Renal cortical epithelial cell (primary cell): ENCODE results near the gene BRSK1. TPM values are rescaled to one million over a fixed set of nuclear protein-coding genes. Genes with fewer than 3 reads are reported as not detected.

ENCODE experiments used
- DNase-seq: peaks from one replicate; pipeline ENCODE4 v3.0.0-alpha.2; 2011; ENCODE audit warnings: low read depth
- total RNA-seq: library from RNA; depleted of rRNA; stranded (reverse); fragments of >200 nt; gene quantifications from 2 replicates; pipeline ENCODE4 v1.2.3, GENCODE V29; 2014

BRSK1 gene
- 0.52 and 4.5 TPM in 2 replicates for total RNA-seq

DNA sequence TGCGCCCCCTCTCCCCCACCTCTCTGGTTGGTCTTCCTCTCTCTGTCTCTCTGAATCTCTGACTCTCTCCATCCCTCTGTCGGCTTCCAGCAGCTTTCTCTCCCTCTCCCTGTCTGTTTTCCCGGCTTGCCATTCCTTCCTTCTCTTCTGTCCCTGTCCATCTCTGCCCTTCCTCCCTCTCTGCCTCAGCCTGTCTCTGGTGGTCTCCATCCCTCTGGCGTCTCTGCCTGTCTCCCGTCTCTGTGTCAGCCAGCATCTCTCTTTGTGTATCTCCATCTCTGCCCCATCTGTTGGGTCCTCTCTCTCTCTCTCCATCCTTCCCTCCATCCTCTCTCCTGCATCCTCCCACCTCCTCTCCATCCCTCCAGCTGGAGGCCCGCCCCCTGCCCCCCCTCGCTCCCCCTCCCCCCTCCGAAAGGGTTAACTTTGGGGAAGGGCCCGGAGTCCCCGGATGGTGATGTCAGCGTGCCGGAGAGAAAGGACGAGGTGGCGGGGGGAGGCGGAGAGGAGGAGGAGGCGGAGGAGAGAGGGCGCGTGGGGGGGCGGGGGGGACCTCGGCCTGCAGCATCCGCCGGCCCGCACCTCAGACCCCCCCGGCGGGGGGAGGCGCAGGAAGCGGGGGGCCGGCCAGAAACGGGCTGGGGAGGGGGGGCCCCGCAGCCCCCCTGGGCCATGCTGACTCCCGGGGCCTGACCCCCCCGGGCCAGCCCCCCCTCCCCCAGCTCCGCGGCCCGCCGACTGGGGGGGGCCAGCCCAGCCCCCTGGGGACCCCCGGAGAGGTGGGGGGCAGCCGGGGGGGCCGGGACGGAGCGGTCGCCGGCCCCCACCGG is at the start of gene BRSK1:
TSS of gene BRSK1 (plus strand) at position 450 of the 830 bp plus-strand sequence. CDS start 446 bp downstream, outside the sequence.
- DNase-seq = no peak

DNA sequence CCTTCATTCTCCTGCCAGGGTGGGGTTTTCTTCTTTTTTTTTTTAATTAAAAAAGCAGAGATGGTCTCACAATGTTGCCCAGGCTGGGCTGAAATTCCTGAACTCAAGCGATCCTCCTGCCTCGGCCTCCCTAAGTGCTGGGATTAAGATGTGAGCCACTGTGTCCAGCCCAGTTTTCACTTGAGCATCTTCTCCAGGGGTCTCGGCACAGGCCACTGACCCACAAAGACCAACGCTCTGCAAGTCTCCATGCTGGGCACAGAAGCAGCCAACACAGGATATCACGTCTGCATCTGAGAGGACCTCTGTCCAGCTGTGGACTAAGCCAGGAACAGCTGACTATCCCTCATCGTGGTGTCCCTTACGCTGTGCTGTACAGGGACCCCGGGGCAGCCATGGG is 45.8 kb upstream of the BRSK1 start:
- no peak for DNase-seq

DNA sequence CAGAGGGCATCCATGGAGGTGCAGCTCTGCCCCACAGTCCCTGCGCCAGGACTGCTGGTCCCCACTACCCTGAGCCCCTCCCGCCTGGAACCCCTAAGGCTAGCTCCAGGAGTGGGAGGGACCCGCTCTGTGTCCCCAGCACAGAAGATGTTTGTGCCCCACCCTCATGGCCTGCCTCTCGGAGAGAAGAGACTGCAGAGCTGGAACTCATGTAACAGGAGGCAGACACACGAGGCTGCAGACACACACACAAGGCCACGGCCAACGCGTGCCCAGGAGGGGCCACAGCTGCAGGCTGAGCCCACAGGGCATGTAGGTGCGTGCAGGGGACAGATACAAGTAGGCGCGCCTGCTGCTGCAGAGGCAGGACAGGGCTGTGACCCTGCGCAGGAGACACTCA is 44.8 kb upstream of the BRSK1 start:
- no peak for DNase-seq

DNA sequence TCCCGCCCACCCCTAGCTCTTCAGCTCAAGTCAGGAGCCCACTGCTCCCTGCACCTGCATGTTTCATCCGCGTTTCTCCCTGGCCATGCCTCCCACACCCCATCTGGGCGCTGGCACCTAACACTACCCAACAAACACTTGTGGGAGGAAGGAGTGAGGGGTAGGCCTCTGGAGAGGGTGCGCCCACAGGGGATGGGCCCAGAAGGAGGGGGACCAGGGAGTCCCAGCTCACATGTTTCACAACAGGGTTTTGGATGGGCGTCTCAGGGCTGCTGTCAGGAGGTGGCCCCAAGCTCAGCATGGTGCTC is 43.1 kb upstream of the BRSK1 start:
- DNase-seq = no peak

DNA sequence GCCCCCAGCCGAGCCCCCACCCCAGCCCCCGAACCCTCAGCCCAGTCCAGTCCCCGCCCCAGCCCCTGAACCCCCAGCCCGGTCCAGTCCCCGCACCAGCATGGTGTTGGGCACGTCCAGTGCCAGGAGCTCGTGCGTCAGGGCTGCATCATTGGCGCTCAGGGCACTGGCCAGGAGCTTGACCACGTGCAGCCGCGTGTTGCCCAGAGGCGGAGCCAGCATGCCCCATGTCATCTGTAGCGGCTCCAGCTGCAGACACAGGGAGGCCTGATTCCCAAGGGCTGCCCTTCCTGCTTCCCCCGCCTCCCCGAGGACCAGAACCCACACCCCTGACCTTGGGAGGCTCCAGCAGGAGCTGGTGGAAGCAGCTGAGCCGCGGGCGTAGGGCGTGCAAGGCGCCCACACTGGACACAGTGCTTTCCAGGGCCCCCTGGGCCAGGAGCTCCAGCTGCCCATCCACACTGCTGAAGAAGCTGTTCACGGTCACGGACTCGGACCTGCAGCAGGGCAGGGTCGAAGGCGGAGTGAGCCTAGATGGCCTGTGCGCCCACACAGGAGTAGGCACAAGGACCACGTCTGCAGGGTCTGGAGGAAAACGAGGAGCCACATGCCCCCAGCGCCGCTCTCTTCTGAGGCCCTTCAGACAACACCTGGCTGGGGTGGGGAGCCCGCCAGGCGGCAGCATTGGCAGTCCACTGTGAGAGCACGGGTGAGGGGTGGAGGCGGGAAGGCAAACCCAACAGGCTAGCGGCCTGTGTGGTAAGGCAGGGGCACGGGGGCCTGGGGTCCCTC is 42.5 kb upstream of the BRSK1 start:
- no peak for DNase-seq

DNA sequence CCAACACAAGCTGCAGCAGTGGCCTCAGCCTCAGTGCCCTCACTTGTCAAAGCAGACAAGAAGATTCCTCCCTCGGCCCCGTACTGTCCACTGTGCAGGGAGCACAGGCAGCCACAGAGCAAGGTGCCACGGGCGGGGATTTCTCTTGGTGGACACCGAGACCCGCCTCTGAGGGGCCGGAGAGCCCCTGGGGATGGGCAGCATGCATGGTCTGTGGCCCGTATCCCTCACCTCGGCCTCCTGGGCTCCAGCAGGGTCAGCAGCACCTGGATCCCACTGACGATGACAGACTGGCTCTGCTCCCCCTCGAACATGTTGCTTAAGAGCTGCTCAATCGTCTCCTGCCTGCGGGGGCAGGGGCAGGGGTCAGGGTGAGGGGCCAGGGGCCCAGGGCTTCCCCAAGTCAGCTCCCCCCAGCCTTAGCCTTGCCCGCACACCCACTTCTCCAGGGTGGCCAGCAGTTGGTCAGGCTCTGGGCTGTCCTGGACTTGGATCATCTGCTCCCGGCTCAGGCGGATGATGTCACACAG is 41.8 kb upstream of the BRSK1 start:
- DNase-seq = no peak

DNA sequence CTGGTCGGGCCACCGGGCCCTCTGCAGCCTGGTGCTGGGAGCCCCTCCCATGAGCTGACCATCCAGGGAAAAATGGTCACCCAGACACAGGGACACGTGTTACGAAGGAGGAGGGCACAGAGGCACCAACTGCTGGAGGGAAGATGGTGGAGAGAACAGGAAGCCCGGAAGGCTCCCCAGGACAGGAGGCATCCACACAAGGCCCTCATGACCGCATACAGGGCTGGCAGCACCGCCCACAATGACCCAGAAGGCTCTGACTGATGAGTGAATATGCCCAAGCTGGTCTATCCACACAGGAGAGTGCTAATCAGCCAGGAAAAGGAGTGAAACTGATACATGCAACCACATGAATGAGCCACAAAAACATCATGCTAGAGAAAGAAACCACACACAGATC is 41.3 kb upstream of the BRSK1 start:
- no peak for DNase-seq

DNA sequence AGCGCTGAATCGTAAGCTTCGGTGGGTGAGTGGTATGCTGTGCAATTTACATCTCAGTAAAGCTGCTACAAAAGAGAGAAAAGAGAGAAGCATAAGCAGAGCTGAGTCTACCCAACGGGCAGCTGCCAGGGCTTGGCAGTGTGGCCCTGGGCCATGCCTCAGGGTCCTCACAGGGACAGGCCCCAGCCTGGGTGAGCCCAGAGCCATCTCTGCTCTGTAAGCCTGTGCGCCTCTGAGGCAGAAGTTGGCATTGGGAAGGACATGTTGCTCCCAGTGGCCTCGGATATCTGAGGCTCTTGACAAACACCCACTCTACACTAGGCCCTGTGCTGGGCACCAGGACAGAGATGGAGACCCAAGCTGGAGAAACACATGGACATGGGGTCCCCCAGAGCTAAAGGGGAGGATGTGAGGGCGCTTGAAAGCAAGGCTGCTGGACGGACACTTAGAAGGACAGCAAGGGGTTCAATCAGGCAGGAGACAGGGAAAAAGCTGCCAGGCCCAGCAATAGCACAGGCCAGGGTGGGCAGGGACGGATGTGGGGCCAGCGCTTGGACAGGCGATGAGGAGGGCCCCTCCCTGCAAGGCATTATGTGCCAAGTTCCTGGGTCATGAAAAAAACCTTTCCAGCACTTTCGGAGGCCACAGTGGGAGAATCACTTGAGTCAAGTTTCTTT is 39.7 kb upstream of the BRSK1 start:
- no peak for DNase-seq

DNA sequence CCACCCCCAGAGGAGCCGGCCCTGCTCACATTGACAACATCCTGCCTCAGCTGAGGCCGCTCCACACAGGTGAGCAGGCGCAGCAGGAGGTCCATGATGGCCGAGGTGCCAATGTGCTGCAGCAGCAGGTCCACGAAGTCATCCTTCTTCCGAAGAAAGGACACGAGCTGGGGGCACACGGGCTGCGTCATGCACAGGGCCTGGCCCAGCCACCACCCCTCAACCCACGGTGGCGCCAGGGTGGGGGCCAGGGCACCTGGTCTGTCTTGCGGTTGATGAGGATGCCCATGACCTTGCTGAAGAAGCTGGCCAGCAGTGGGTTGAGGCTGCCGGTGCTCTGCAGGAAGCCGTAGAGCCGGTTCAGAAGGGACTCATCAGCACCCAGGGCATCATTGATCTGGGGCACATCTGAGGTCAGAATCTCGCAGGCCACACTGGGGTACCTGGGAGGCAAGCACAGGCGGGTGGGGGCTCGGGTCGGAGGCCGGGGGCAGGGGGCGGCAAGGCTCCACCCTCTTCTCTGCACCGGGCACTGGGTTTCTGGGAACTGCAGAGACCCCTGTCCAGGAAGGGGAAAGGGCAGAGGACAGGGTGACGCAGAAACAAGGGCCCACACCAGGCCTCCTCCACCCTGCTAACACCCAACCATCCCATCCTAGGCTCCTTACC is 38.4 kb upstream of the BRSK1 start:
- no peak for DNase-seq

DNA sequence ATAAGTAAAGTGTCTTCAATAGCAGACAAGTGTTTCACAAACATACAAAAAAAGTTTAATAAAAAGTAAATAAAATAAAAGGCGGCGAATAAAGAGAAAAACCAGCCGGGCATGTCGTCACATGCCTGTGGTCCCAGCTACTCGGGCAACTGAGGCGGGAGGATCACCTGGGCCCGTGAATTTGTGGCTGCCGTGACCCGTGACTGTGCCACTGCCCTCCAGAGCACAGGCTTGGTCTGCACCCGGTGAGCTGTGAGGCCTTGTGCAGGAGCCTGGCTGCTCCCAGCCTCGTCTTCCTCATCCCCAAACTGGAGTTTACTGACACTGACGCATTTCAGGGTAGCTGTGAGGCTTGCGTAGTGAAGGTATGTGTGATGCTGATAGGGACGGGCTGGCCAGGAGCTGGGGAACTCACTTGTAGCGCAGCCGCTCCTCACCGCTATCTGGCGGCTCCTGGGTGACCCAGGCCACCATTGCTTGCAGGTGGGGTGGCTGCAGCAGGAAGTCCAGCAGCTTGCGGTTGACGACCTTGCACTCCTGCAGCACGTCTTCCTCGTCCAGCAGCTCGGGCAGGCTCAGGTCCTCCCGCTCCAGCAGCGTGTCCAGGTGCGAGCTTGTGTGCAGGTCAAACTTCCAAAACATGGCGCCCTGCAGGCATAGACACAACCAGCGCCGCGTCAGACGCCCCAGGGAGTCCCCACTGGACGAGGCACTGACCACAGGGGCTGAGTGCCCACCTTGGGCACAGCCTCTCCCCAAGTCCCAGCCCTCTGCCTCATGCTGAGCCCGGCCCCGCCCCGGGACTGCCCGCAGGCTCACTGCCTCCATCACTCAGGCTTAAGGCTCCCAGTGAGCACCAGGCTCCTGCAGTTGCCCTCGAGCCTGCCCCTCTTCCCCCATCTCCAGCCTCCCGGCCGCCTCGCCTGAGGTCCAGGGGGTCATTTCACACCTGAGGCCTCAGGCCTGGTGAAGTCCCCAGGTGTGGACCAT is 37.0 kb upstream of the BRSK1 start:
- DNase-seq = no peak

DNA sequence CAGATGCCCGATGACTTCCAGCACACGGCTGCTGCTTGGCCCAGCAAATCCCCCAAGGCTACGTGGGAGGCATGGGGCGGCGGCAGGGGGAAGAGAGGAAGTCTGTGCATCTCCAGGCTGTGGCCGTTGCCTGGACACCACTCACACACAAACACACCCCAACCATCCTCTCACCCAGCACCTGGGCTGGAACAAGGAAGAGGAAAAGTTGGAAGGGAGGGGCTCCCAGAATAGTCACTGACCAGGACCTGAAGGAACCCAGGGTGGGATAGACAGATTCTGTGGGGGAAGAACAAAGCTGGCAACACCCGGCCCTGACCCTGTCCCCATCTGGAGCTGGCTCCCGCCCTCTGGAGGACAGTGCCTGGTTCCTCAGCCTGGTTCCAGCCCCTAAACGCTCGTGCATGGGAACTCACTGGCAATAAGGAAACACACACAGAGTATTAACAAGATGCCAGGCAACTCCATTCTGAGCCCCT is 36.1 kb upstream of the BRSK1 start:
- DNase-seq = peak; percentile 37

DNA sequence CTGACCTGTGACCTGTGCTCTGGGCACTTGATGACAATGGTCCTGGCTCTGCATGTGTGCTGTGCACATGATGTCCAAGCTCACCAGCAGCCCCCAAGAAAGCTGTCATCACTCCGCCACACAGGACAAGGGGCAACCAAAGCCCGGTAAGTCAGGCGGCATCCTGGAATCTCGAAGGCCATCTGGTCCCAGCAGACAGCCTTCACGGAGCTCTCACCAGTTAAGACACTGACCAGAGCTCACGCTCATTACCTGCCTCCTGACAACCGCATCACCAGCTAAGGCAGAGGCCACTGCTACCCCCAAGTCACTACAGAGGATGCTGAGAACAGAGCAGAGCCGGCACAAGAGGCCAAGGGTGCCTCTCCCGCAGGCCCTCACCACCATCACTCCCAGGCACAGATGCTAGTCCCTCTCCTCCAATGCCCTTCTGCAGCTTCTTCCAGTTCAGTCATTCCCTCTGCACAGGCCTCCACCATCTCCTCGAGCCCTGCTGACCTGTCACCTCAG is 35.6 kb upstream of the BRSK1 start:
- no peak for DNase-seq

DNA sequence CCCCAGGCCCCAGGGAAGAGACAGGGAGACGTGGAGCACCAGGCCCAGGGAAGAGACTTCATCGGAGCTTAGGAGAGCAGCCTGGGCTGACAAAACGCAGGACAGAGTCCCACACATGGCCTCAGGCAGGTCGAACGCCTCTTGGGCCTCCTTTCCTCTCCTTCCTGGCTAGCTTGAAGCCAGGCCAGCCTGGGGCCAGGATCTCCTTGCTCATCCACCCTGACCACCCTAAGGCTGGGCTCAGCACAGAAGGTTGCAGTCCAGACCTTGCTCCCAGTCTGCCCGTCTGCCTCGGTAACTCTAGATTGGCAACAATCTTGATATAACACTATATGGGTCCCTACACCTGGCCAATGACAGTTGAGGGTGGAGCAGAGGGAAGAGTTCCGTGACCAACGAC is 35.1 kb upstream of the BRSK1 start:
- no peak for DNase-seq

DNA sequence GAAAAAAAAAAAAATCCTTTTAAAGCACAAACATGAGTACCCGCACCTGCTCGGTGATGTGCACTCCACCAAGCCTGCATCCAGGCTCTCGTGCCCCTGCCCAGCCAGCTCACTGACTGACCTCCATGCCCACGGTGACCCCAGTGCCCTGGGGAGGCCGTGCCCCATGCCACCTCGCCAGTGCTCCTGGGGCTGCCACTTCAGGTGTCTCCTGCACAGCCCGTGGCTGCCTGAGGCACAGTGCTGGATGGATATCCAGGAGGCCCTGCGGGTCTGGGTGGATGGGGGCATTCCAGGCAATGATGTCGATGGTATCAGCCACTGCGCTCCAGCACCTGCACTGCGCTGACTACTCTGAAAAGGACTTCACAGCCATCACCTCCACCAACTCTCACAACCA is 34.0 kb upstream of the BRSK1 start:
- DNase-seq = no peak

DNA sequence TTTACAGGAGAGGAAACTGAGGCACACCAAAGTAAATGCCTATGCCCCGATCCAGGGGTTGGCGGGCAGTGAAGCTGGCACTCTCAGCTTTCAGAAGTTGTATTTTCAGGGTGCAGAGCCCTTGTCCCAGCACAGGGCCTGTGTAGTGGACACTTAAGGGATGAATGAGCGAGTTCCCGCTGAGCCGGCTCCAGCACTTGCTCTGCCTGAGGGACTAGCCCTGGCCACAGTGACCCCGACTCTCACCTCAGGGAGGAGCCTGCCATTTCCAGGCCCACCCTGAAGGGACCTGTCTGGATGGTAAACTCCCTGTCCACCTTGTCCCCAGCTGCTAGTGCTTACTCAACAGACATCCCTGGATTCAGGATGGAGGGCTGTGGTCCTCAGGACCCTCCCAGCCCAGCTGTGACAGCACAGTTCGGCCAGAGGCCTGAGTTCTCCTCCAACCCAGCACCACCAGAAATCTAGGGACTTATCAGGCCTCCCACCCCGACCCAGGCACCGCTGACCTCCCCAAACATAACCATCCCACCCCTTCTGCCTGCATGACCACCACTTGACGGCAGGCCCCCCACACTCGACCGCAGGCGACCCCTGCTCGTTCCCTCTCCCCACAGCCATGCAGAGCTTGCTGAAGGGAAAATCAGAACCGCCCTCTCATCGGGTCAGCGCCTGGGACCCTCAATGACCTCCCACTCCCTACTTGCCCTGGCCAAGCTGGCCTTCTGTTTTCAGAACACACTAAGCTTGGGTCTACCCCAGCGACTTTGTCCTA is 33.3 kb upstream of the BRSK1 start:
- no peak for DNase-seq

DNA sequence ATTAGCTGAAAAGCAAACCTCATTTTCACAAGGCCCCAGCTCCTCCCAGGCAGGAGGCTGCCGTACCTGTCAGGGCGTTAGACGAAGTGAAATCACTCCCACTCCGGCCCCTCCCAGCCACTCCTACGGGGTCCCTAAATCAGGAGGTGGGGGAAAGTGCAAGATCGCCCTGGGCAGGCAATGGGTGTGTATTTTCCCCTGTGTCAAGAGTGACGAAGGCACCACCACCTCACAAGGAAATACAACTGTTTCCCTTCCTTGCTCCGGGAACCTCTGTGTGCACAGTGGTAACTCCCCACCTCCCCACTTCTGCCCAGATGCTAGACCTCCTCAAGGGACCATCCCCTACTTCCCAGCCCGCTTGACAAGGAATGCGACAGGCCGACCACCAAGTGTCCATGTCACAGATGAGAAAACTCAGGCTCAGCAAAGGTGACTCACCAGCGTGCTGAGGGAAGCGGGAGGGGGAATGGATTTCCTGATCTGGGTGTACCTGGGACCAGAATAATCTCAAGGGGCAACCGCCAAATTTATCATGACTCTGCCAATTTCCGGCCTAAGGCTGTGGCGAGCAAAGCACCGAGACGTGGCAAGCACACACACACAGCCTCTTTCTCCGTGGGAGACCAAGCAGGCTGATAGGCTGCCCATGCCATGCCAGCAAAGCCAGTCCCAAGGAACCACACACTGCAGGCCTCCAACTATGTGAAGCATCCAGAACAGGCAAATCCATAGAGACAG is 32.3 kb upstream of the BRSK1 start:
- peak; percentile 60 for DNase-seq

DNA sequence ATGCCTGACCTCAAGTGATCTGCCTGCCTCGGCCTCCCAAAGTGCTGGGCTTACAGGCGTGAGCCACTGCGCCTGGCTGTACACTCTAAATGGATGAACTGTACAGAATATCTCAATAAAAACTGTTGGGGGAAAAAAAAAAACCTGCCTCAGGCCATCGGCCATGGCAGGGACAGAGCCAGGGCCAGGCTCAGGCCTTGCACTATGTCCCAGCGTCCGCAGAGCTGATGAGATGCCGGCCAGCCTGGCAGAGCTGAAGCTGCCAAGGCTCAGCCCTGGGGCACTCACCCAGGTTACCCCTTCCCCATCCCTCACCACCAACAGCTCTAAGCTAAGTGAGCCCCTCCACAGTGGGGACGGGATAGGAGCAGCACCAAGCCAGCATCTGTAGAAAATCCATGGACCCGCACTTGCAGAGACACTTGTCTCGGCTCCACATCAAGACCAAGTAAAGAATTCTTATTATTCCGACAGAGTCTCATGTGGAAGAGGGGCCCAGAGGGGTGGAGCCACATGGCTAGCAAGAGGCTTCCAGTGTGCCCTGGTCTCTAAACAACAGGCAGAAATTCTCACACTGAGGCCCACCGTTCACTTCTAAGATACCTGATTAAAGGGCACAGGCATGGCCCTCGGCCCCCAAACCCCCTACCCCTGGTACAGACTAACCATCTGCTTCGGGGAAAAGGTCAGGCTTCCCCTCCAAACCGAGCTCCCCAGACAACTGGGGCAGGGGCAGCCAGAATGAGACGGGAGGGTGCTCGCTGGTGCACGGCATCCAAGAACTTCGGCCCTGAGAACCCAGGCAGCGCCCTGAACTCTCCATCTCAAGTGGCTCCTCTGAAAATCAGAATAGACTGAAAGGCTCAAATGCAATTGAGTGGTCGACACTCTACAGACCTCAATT is 30.8 kb upstream of the BRSK1 start:
- no peak for DNase-seq
